Activated CD4-positive, alpha-beta T cell treated with anti-CD3 and anti-CD28 coated beads for 48 hours (primary cell): ENCODE measurements around the gene ID3.
A peak's percentile ranks its signal among the peaks of the same experiment; 100 is the strongest.
"Not testable (repeated sequence)": the region's sequence is repeated elsewhere in the genome, so short reads cannot be mapped to it uniquely, and the experiment has no call there.

Experiments
- DNase-seq: peaks from one replicate; pipeline ENCODE4 v3.0.0-alpha.2; 2020

ID3 gene

DNA sequence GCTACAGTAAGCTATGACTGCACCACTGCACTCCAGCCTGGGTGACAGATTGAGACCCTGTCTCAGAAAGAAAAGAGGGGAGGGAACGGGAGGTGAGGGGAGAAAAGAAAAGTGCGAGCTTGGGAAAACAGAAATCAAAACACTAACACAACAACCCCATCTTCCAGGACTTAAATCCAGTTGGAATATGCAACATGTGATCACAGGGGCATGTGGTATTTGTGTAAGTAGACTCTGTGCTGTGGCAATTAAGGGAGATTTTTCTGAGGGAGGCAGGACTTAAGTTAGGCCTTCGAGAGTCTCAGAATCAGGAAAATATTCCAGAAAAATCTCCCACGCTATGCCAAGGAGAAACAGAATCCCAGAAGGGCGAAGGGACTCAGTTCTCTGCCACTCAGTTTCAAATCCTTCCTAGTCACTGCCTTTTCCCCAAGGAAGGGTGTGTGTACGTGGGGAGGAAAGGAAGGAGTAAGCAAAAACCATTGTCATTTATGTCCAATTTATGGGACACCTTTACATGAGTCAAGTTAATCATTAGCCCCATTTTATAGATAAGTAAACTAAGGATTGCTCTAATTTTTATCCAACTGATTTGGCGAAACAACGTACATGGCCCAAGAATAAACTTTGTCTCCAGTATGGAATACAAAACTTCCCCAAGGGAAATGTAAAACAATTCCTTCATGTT, 12.3 kb downstream of the ID3 start:
- DNase-seq: no peak

DNA sequence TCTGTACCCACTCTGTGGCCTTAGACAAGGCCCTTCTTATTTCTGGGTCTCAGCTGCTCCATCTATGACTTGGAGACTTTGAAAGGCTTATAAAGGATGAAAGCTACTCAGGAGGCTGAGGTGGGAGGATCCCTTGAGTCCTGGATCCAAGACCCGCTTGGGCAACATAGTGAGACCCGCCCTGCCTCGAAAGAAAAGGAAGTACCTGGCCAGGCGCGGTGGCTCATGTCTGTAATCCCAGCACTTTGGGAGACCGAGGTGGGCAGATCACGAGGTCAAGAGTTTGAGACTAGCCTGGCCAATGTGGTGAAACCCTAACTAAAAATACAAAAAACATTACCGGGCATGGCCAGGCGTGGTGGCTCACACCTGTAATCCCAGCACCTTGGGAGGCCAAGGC, 13.4 kb downstream of the ID3 start:
- DNase-seq: no peak

DNA sequence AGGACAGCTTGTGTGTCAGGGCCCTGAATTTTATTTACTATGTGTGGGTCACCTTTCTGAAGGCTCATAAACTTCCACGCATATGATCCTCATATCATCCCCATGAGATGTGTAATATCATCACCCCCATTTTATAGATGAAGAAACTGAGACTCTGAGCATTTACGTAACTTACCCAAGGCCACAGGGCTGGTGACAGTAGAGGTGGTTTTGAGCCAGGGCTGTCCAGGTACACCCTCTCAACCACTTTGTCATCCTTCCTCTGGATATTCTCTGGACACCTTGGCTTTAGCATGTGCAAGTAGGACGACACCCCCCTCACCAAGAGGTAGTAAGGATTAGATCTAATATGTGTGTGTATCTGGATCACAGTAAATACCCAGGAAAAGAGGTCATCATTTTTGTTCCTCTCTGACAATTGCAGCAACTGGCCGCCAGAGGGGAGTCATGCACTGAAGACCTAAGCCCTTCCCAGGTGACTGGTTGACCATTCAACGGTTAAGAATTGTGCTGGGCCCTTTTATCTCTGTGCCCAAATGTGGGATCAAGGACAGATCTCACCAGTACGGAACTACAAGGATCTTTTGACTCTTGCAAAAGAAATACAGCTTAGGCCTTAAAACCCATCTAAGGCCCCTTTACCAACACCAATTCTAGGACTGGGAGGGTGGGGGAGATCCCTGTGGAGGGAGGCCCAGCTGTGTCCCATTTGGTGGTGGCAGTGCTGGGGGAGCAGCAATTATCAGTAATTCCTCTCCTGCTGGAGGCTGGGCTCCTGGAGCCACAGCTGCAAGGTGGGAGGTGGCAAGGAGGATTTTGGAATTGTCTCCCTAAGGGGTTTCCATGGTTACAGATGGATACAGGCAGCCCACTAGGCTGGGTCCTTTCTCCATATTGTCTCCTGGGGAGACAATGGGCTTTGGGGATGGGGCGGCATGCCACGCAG, 14.6 kb downstream of the ID3 start:
- DNase-seq: peak; percentile 85

DNA sequence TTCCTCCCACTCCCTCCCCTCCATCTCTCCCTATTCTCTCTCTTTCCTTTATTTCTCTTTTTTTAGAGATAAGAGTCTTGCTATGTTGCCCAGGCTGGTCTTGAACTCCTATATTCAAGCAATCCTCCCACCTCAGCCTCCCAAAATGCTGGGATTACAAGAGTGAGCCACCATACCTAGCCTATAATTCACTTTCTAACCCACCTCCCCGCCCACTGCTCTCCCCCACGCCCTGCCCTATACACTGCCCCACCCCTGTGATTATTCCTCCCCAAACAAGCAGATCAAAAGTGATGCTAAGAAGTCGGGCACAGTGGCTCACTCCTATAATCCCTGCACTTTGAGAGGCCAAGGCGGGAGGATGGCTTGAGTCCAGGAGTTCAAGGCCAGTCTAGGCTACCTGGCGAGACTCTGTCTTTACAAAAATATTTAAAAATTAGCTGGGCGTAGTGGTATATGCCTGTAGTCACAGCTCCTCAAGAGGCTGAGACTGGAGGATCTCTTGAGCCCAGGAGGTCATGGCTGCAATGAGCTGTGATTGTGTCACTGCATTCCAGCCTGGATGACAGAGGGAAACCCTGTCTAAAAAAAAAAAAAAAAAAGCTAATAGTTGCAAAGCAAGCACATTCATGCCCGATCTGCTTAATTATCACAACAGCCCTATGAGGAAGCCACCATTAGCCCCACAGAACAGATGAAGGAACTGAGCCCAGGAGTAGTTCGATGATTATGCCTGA, 15.4 kb downstream of the ID3 start:
- no peak for DNase-seq

DNA sequence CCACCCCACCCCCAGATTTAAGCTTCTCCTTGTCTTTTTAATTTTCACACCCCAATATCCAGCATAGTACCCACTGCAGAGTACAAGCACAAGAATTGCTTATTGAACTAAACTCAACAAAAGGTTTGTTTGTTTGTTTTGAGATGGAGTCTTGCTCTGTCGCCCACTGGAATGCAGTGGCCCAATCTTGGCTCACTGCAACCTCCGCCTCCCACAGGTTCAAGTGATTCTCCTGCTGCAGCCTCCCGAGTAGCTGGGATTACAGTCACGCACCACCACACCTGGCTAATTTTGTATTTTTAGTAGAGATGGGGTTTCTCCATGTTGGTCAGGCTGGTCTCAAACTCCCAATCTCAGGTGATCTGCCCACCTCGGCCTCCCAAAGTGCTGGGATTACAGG, 16.4 kb downstream of the ID3 start:
- not testable (repeated sequence) for DNase-seq

DNA sequence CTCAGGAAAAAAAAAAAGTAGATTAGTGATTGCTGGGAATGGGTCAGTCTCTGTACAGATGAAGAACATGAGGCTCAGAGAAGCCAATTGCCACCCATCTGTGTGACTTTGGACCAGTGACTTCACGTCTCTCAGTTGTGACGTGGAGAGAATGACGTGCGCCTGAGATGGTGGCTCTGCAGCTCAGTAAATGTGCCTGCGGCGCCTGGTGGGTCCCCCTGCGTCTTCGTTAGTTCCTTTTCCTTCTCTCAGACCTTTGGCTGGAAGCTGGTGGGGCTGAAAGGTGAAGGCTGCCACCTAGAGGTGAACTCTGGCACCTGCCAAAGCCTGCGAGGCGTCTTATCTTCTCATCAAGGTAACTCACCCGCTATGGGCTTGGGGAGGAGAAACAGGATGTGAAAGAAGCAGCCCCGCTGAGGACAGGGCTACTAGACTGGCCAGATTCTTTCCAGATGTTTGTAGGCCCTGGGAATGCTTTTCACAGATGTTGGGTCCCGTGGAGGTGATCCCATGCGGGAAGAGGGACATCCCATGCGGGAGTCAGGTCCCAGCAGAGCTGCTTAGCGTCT, 19.5 kb downstream of the ID3 start:
- peak; percentile 95 for DNase-seq

DNA sequence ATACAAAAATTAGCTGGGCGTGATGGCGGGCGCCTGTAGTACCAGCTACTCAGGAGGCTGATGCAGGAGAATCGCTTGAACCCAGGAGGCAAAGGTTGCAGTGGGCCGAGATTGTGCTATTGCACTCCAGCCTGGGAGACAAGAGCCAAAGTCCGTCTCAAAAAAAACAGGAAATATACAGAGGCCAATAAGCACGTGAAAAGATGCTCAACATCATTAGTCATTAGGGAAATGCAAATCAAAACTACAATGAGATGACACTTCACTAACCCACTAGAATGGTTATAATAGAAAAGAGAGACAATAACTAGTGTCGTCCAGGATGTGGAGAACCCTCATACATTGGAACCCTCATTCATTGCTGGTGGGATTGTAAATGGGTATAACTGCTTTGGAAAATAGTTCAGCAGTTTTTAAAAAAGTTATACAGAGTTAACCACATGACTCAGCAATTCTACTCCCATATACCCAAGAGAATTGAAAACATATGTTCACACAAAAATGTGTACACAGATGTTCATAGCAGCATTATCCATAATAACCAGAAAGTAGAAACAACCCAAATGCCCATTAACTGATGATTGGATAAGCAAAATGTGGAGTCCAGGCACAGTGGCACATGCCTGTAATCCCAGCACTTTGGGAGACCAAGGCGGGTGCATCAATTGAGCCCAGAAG, 21.9 kb downstream of the ID3 start:
- no peak for DNase-seq

DNA sequence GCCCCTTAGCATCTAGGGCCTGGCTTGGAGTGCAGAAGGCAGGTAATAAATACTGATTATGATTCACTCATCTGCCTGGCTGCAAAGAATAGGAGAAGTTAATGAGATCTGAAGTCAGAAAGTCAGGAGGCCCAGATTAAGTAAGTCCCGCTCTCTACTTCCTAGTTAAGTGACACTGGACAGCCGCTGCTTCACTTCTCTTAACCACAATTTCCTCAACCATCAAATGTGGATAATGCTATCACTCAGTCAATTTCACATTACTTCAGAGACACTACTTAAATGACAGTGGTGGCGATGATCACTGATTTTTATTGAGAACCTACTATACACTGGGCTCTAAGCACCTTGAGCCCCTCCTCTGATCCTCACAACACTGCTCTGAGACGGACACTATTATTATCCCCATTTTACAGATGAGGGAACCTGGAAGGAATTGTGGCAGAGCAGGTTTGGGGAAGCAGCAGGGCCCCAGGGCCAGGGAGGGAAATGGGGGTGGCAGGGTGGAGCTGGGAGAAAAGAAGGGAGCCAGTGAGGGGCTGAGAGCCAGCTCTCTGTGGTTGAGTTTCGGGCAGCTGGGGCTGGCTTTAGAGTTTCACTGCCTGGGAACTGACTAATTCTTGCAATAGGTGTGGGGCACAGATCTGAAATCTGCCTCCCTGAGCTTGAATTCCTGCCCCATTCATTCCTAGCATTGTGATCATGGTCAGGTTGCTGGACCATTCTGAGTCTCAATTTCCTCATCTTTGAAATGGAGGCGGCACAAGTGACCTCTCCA, 25.9 kb downstream of the ID3 start:
- no peak for DNase-seq

DNA sequence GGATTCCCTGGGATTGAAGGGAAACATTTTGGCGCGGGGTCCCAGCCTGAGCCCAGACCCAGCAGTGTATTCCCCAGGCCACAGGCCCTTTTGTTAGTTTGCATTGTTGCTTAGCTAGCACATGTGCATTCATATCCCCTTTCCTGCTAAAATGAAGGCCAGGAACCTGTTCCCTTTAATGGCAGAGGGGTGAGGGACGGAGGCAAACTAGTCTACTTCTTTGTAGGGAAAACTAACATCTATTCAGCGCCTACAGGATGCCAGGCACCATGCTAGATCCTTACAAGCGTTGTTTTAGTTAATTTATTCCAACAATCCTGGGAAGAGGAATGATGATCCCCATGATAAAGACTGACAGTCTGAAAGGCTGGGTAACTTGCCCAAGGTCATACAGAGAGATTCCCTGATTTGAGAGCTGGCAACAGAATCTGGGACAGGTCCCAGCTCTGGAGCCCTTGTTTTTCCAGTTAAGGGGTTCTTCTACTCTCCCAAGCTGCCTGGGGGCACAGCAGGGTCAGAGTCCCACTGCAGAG, 27.7 kb downstream of the ID3 start:
- no peak for DNase-seq

DNA sequence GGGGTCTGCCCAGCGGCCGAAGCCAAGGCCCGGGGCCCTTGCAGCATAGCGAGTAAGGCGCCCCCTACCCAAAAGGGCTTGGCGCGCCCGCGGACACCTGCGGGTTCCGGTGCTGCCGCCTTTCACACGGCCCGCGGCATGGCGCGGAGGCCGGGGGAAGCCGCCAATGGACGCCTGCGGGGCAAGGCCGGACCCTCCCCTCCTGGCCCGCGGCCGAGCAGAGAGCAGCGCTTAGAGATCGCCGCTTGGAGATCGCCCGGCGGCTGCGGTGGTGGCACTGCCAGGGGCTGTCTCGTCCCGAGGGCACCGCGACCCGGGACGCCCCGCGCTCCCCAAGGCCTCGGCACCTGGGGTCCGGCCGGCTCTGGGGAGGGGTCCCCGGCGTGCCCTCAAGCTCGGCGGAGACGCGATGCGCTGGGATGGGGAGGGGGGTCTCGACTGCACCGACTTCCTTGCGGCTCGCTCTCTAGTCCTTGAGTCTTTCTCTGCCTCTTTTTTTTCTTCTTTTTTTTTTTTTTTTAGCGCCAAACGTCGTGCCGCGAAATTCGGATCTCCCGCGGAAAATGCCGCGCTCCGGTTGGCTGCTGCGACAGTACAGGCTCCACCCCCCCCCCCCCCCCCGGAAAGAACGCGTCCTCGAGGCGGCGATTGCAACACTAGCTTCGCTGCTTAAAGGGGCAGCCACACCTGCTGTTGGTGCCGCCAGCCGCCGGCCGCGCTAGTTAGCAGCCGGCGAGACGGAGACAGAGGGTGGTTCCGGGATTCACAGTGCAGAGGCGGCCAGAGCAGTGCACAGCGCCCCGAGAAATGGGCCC, 28.3 kb downstream of the ID3 start, which contains the start of gene E2F2:
Gene E2F2, minus strand, starts transcription at position 487 of the 815 bp plus-strand sequence. Its CDS starts 440 bp downstream, at position 47.
- DNase-seq: peak; percentile 88

DNA sequence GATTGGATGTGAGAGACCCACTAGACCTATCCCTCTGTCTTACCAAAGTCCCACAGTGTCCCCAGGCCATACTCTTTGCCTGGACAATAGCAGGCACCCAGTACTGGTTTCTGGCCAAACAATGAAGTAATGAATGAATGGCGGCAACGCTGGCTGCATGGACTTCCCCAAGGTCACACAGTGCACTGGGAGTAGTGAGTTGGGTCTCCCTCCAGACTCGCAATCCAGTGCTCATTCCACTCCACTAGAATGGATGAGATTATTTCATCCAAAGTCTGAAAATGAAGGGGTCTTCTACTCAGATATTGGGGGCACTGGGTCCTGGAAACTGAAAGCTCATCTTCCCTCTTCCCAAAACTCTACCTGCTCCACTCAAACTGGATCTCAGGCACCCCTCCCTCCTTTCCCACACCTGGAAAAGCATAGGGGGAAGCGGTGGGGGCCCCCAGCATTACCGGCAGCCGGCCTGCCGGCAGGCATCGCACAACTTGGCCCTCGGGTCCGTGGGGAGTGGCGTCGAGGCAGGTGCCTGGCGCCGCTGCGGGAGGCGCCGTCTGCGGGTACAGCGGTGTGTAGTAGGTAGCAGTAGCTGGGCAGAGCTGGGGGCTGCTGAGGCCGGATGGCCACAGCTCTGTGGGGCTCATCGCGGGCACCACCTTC, 29.1 kb downstream of the ID3 start:
- peak; percentile 61 for DNase-seq

DNA sequence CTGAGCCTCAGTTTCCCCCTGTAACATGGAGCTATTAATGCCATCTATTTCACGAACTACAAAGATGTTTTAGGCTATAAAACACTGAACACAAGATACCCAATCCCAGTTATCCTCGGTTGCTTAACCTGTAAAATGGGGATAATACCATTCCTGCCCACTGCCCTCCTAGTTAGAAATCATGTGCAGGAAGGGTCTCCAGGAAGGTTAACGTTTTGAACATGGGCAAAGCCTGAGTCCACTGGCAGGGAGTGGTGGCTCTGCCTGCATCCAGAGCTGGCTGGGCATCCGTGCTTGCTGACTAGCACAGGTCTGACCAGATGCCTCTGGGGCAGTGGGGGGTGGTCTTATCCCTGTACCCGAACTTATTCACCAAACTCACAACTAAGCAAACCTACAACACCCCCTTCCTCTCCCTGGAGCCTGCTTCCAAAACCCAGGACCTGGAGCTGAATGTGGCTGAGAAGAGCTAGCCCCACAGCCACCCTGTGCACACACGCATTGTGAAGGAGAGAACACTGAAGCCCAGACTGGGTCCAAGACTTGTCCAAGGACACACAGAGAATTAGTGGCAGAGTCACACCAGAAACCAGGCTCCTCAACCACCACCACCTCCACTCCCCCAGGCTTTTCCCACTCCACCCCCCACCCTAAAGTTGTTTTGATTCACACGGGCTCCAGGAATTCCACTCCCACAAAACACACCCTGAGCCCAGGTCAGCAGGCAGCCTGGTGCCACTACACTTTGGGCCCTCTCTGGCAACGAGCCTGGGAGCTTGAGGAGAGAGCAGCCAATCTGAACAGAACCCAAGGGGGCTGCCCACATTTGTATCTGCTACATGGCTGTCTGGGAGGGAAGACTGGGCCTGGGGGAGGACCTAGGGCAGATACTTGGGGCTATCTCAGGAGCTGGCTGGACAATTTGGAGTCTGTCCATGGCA, 29.9 kb downstream of the ID3 start:
- DNase-seq: peak; percentile 33

DNA sequence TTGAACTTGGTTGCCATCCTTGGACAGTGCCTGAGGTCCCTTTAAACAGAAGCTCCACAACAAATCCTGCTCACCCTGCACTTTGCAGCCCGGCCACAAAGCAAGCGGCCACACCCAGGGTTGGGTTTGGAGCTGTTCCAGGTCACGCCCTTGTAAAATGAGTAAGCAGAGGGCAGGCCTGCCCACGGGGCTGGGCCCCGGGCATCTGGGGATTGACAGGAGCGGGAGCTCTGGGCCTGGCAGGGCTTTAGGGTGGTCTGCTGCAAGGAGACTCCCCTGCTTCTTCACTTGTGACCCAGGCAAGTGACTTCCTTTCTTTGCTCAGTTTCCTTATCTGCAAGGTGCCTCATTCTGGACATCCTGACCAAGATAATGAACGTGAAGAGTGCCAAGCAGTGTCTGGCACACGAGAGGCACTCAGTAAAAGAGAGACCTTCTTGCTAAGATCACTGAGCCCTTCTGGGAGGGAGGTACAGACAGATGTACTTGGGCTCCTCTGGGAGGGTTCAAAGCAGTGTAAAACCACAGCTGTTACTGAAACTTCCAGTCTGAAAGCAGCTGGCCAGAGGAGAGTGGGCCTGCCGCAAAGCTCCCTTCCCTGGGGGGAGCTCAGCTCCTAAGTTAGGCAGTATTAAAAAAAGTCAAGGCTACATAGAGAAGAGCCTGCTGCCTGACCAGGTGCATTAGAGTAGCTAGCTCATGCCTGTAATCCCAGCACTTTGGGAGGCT, 30.9 kb downstream of the ID3 start:
- peak; percentile 89 for DNase-seq

DNA sequence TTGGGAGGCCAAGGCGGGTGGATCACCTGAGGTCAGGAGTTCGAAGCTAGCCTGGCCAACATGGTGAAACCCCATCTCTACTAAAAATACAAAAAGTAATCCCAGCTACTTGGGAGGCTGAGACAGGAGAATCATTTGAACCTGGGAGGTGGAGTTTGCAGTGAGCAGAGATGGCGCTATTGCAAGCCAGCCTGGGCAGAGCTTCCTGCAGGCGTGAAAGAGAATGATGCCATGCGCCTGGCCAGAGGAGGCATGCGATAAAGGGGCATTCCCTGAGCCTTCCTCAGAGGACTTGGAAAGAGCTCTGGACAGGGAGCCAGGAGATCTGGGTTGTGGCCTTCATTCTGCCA, 31.4 kb downstream of the ID3 start:
- DNase-seq: no peak

DNA sequence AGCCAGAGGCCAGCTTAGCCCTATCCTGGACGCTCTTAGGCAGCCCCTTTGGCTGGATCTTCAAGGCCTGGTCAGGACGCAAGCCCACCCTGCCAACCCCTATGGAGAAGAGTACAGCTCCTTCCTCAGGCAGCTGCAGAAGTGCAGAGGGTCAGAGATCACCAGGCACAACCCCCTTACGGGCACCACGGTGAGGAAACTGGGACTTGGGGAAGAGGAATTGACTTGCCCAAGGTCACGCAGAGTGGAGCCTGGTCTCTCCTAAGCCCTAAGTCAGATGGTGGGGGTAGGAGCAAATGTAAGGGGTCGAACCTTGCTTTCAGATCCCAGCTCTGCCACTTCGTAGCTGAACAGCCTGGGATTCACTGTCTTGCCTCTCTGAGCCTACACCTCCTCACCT, 31.9 kb downstream of the ID3 start:
- no peak for DNase-seq

DNA sequence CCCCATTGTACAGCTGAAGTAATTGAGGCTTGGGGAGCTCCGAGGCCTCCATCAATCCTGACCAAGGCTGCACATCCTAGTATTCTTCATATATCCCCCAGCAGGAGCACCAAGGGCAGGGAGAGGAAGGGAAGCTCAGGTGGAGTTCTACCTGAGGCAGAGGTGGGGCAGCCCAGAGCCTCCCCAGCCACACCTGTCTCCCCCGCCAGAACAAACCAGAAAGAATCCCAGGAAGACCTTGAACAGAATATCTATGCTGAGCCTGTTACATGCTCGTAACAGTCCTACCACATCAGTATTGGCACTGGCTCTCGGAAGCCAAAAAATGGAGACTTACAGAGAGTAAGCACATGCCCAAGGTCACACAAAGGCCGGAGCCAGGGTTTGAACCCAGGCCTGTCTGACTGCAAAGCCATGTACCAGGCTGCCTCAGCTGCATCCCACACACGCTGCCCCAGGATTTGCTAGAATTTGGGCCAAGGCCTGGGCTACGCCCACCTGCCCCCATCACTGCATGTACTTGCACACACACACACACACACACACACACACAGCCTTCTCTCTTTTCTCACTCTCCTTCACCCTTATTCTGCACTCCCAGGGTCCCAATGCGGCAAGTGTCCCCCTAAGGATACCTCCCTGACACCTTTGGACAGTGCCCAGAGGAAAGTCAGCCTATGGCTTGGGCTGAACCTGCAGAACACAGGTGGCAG, 32.8 kb downstream of the ID3 start:
- no peak for DNase-seq

DNA sequence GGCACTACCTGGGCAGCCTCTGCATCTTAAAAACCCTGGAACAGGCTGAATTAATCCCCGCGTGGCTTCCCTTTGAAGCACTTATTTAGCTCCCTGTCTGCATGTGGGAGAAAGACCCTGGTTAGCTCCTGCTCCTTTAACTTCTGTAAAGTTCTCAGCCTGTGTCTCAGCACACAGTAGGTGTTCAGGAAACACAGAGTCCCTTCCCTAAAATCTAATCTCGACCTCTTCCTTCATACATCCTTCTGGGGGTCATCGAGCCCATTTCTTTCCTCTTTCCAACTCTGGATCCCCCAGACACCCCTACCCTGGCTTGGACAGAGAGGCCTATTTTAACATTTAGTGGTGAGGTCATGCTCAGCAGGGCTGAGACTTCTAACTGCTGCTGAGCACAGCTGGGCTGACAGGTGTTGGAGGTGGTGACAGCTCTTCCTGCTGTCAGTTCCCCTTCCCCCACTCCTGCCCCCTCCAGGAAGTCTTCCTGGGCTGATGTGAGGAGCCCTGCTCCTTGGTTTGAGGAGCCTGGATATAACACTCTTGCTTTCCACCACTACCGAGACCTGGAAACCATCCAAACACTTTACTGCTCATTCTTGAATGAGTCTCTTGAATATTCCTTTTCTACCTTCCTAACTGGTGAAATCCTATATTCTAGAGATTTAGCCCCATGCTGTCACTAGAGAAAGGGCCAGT, 33.6 kb downstream of the ID3 start:
- no peak for DNase-seq
